Measurements from ENCODE around the gene FGFR2.

The FGFR2 gene

DNA sequence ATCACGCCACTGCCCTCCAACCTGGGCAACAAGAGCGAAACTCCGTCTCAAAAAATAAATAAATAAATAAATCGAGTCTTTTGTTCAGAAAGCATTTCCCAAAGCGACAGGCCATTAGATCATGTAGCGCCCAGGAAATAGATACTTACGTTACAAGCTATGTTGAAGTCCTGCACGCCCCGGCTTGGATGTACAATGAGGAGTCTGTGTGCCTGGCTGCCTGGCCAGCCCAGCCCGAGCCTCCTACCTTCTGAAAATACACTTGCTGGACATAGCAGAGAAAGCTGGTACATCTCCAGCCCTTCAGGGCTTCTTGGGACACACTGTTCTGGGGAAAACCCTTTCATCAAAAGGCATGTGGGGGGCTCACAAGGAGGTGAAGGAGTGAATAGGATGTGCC, 22.1 kb downstream of the FGFR2 start:
- H3K4me3 ChIP-seq (ENCODE audit: control insufficient read depth, low read depth, low read length) = no peak overlapping the region
- TF ChIP-seq, protein P1, sequence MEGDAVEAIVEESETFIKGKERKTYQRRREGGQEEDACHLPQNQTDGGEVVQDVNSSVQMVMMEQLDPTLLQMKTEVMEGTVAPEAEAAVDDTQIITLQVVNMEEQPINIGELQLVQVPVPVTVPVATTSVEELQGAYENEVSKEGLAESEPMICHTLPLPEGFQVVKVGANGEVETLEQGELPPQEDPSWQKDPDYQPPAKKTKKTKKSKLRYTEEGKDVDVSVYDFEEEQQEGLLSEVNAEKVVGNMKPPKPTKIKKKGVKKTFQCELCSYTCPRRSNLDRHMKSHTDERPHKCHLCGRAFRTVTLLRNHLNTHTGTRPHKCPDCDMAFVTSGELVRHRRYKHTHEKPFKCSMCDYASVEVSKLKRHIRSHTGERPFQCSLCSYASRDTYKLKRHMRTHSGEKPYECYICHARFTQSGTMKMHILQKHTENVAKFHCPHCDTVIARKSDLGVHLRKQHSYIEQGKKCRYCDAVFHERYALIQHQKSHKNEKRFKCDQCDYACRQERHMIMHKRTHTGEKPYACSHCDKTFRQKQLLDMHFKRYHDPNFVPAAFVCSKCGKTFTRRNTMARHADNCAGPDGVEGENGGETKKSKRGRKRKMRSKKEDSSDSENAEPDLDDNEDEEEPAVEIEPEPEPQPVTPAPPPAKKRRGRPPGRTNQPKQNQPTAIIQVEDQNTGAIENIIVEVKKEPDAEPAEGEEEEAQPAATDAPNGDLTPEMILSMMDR (conservative IDR thresholded peaks at IDR 0.05; ENCODE audit: control insufficient read depth, insufficient read depth, low read depth, low read length) = no peak
- no peak for DNase-seq (ENCODE audit: low read depth)

DNA sequence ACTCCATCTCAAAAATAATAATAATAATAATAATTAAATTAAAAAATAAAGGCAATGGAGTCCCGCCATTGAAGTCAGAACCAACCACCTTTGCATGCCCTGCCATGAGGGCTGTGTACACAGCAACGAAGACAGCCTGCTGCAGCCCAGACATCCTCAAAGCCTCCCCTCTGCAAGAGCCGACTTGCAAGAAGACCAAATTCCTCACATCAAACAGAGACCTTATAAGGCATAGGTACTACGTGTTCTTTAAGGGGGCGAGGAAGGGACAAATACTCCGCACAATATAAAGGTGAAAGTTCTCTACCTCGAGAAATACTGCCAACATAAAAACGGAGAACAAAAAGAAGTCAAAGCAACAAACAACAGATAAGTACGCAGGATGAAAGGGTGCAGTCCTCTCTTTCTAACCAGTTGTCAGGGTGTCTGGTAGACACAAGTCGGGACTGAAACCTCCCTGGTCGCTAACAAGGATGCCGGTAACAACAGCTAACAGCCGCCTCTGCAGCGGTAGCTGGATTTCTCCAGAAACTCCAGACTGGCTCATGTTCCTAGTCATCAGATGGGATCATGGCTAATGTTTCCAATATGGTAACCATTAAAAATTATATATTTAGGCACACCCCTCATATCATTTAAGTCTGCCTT, 23.6 kb downstream of the FGFR2 start:
- DNase-seq (ENCODE audit: low read depth) = no peak
- TF ChIP-seq, protein P1 (conservative IDR thresholded peaks at IDR 0.05; ENCODE audit: control insufficient read depth, insufficient read depth, low read depth, low read length) = no peak
- no peak overlapping the region for H3K4me3 ChIP-seq (ENCODE audit: control insufficient read depth, low read depth, low read length)

DNA sequence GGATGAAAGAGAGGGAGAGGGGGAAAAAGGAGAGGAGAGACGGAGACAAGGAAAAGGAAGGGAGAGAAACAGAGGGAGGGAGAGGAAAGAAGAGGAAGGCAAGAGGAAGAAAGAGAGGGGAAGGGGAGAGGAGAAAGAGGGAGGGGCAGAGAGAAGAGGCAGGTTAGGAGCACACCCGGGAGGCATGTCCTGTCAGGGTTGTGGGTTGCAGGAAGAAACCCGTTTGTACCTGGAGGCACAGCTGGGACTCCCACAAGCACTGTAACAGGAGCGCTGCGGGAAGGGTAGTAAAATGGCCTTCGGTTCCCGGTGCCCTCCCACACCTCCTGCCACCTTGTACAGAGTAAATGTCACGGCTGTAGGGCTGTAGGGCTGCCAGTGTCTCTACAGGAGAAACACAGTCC, 24.7 kb downstream of the FGFR2 start:
- DNase-seq (ENCODE audit: low read depth) = no peak
- H3K4me3 ChIP-seq (ENCODE audit: control insufficient read depth, low read depth, low read length) = no peak overlapping the region
- TF ChIP-seq, protein P1 (conservative IDR thresholded peaks at IDR 0.05; ENCODE audit: control insufficient read depth, insufficient read depth, low read depth, low read length) = no peak

DNA sequence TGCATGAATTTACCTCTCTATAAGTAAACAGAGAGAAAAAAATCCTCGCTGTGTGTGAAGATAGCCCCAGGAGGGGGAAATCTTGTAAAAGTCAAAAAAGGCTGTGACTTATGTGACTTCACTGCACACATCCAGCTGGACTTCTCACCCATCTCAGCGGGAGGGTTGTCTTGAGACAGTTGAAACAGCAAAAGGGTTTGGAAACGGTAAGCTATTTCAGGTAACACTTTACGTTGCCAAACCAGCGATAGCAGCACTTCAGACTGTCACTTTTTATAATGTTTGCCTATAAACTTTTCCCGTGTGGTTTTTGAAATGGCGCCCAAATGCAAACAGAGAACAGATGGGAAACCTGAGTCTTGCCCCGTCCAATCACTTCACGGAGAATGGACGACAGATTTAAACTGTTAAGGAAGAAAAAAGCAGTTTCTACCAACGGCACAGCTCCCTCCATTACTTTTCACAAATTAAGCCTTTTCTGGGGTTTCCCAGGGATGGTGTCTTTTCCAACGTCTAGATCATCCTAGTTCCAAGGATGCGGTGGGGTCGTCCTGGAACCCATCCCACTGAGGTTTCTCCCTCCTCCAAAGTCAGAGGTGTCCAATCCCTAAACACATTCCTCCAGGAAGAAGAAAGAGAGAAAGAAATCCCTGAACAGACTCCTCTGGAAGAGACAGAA, 25.2 kb downstream of the FGFR2 start:
- TF ChIP-seq, protein P1 (conservative IDR thresholded peaks at IDR 0.05; ENCODE audit: control insufficient read depth, insufficient read depth, low read depth, low read length) = no peak
- DNase-seq (ENCODE audit: low read depth) = no peak
- no peak overlapping the region for H3K4me3 ChIP-seq (ENCODE audit: control insufficient read depth, low read depth, low read length)

DNA sequence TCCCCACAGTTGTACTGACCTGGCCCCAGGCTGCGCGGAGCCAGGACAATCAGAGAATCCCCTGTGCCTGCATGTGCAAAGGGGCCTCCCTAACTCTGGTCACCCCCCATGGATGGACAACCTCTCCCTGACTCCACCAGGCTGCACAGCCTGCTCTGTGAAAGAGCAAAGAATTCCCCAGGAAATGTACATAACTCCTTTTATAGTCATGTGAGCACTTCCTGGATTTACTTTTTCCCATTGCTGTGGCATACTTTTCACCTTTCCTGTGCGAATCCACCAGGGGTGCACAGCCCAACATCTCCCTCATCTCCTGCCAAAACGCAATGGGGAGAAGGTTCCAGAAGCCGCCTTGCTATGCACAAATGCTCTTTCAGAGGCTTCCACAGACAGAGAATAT, 27.9 kb downstream of the FGFR2 start:
- TF ChIP-seq, protein P1 (conservative IDR thresholded peaks at IDR 0.05; ENCODE audit: control insufficient read depth, insufficient read depth, low read depth, low read length) = no peak
- no peak for DNase-seq (ENCODE audit: low read depth)
- no peak overlapping the region for H3K4me3 ChIP-seq (ENCODE audit: control insufficient read depth, low read depth, low read length)

DNA sequence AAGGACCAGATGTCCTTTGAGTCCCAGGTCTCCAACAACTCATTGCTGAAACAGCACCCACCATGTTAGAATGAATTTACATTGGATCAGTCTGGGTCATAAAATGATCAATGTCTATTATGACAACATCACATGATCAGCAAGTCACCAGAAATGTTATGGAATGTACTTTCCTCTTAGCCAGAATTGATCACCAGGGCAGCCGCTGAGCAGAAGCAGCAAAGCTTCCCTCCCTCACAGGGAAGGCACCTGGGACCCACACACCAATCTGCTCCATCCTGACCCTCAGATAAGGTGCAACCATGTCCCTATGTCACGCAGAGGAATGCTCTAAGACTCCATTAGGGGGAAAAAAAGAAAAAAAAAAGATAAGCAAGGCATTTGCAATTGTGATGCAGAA, 30.0 kb downstream of the FGFR2 start:
- TF ChIP-seq, protein P1 (conservative IDR thresholded peaks at IDR 0.05; ENCODE audit: control insufficient read depth, insufficient read depth, low read depth, low read length) = no peak
- DNase-seq (ENCODE audit: low read depth) = no peak
- H3K4me3 ChIP-seq (ENCODE audit: control insufficient read depth, low read depth, low read length) = no peak overlapping the region

Data from fibroblast of mammary gland (primary cell).